ENCODE data around the gene SENP1. TPM values are rescaled to one million over a fixed set of nuclear protein-coding genes. Genes with fewer than 3 reads are reported as not detected.

SENP1 gene
- total RNA-seq, 1 experiment from 2014 or later: 41.6 TPM

- POLR2A ChIA-PET (ENCODE audit: low non-redundant PET): interaction anchor here (0.6 kb wide), 1 partner anchor 477 kb away, joined by 4 read pairs; no protein-coding TSS in a partner anchor
- Histone ChIP-seq H3K27ac (ENCODE audit: low read depth, low read length, poor library complexity, severe bottlenecking) (no peak overlapping the region), H3K27me3 (replicated peaks; ENCODE audit: insufficient read depth, low read depth, low read length, poor library complexity) (no peaks in the 10 kb centered on the region), H3K9me3 (ENCODE audit: low read depth, low read length, poor library complexity, severe bottlenecking) (no peaks in the 10 kb centered on the region), H3K4me3 (ENCODE audit: low read depth, low read length, poor library complexity, severe bottlenecking) (no peak overlapping the region), H3K4me1 (ENCODE audit: insufficient read depth, low read length, poor library complexity, severe bottlenecking) (no peaks in the 10 kb centered on the region), H3K36me3 (ENCODE audit: insufficient read depth, low read length, poor library complexity, severe bottlenecking) (no peaks in the 10 kb centered on the region)
- DNase-seq (ENCODE audit: low spot score): no peak
- TF ChIP-seq CTCF (conservative IDR thresholded peaks at IDR 0.05; ENCODE audit: low read depth, low read length) (no peak), EZH2 (IDR thresholded peaks at IDR 0.05; ENCODE audit: borderline replicate concordance, low read depth, low read length, poor library complexity, severe bottlenecking) (no peak)
- intact Hi-C loops (cut with micrococcal nuclease; ENCODE audit: unreplicated experiment): no loop called here
- BruUV-seq (replicated peaks): no TSS peak
- CTCF ChIA-PET: no interaction called here
These were observed 79.6 kb downstream of the SENP1 start for GRCh38 chr12:48026060-48026827.

- ChIA-PET POLR2A (ENCODE audit: low non-redundant PET) (no interaction called here), CTCF (no interaction called here)
- intact Hi-C loops (cut with micrococcal nuclease; ENCODE audit: unreplicated experiment): no loop called here
- H3K4me3 ChIP-seq (ENCODE audit: low read depth, low read length, poor library complexity, severe bottlenecking): no peak overlapping the region
- H3K9me3 ChIP-seq (ENCODE audit: low read depth, low read length, poor library complexity, severe bottlenecking): no peaks in the 10 kb centered on the region
- BruUV-seq (replicated peaks): no TSS peak
- no peak for TF ChIP-seq CTCF (conservative IDR thresholded peaks at IDR 0.05; ENCODE audit: low read depth, low read length)
- H3K4me1 ChIP-seq (ENCODE audit: insufficient read depth, low read length, poor library complexity, severe bottlenecking): no peaks in the 10 kb centered on the region
- H3K27ac ChIP-seq (ENCODE audit: low read depth, low read length, poor library complexity, severe bottlenecking): no peak overlapping the region
- H3K27me3 ChIP-seq (replicated peaks; ENCODE audit: insufficient read depth, low read depth, low read length, poor library complexity): no peaks in the 10 kb centered on the region
- no peak for DNase-seq (ENCODE audit: low spot score)
- H3K36me3 ChIP-seq (ENCODE audit: insufficient read depth, low read length, poor library complexity, severe bottlenecking): no peaks in the 10 kb centered on the region
These were observed 80.6 kb downstream of the SENP1 start for GRCh38 chr12:48025281-48025680.

- intact Hi-C loops (cut with micrococcal nuclease; ENCODE audit: unreplicated experiment): no loop called here
- Histone ChIP-seq H3K36me3 (ENCODE audit: insufficient read depth, low read length, poor library complexity, severe bottlenecking) (no peaks in the 10 kb centered on the region), H3K27me3 (replicated peaks; ENCODE audit: insufficient read depth, low read depth, low read length, poor library complexity) (no peaks in the 10 kb centered on the region), H3K27ac (ENCODE audit: low read depth, low read length, poor library complexity, severe bottlenecking) (no peak overlapping the region), H3K4me1 (ENCODE audit: insufficient read depth, low read length, poor library complexity, severe bottlenecking) (no peaks in the 10 kb centered on the region), H3K9me3 (ENCODE audit: low read depth, low read length, poor library complexity, severe bottlenecking) (no peaks in the 10 kb centered on the region), H3K4me3 (ENCODE audit: low read depth, low read length, poor library complexity, severe bottlenecking) (no peak overlapping the region)
- no peak for DNase-seq (ENCODE audit: low spot score)
- ChIA-PET POLR2A (ENCODE audit: low non-redundant PET) (no interaction called here), CTCF (no interaction called here)
- no TSS peak for BruUV-seq (replicated peaks)
- TF ChIP-seq EZH2 (IDR thresholded peaks at IDR 0.05; ENCODE audit: borderline replicate concordance, low read depth, low read length, poor library complexity, severe bottlenecking): no peak
- no peak for TF ChIP-seq CTCF (conservative IDR thresholded peaks at IDR 0.05; ENCODE audit: low read depth, low read length)
These were observed 81.1 kb downstream of the SENP1 start for GRCh38 chr12:48024735-48025134.
